Measurements from ENCODE around the gene AMOTL2. TPM values are rescaled to one million over a fixed set of nuclear protein-coding genes. Genes with fewer than 3 reads are reported as not detected.

Gene AMOTL2
- total and polyA plus RNA-seq, 9 of the 15 experiments (the other 6 are each of a cell fraction or from before 2014, with no cell fraction given) = 0.12 to 0.31 TPM; not detected in 7

- Histone ChIP-seq H3K9me3 (replicated peaks; ENCODE audit: control insufficient read depth, insufficient read depth, low read depth, low read length) (no peaks in the 10 kb centered on the region), H3K79me2 (ENCODE audit: control insufficient read depth, insufficient read depth, low read length) (no peaks in the 10 kb centered on the region), H3K9ac (ENCODE audit: insufficient read depth in 1 of 2, low read depth in 2 of 2, low read length in 2 of 2) (no peak overlapping the region), H3K27ac (ENCODE audit: extremely low read depth, low read depth, low read length) (no peak overlapping the region), H3K4me1 (replicated peaks in 1 of 2; ENCODE audit: control insufficient read depth in 2 of 2, insufficient read depth in 2 of 2, low read length in 2 of 2) (peaks cover 0 to 9% of the 10 kb centered on the region in 2 experiments; a peak in 2 of 5 replicates), H2AFZ (ENCODE audit: low read depth, low read length) (no peak overlapping the region), H4K20me1 (replicated peaks; ENCODE audit: control insufficient read depth, insufficient read depth, low read length) (no peaks in the 10 kb centered on the region; the same call in none of the 2 replicates), H3K9me1 (ENCODE audit: control insufficient read depth, insufficient read depth, low read length) (no peaks in the 10 kb centered on the region), H3K36me3 (ENCODE audit: control insufficient read depth, insufficient read depth, low read length) (no peaks in the 10 kb centered on the region), H3K27me3 (ENCODE audit: control insufficient read depth in 2 of 2, insufficient read depth in 2 of 2, low read length in 2 of 2) (peaks cover 0 to 47% of the 10 kb centered on the region in 2 experiments; a peak in 2 of 5 replicates), H3K4me2 (ENCODE audit: insufficient read depth, low read length) (no peak overlapping the region), H3K4me3 (no peak overlapping the region)
- intact Hi-C loops (cut with micrococcal nuclease) = no loop called here
- in situ Hi-C loops (cut with MboI) = no loop called here
- POLR2A ChIA-PET = no interaction called here
- no peak for DNase-seq (ENCODE audit: extremely low read depth in 1 of 4, low spot score in 3 of 4)
- CTCF ChIA-PET (ENCODE audit: low intra/inter-chr PET ratio) = no interaction called here
- BruUV-seq (replicated peaks) = no TSS peak
- FAIRE-seq = no peak
- ATAC-seq = no peak
- 15% methylated on average over 5 of the region's 9 CpGs for WGBS (ENCODE audit: insufficient coverage, low coverage, missing lambda C conversion rate)
- TF ChIP-seq RERE (CRISPR knock-in tag; IDR thresholded peaks at IDR 0.05; ENCODE audit: borderline replicate concordance) (no peak), FOXA1 (IDR thresholded peaks at IDR 0.05; ENCODE audit: borderline replicate concordance) (no peak), ZNF639 (CRISPR knock-in tag; conservative IDR thresholded peaks at IDR 0.05 in 1 of 2, IDR thresholded peaks at IDR 0.05 in 1 of 2) (no peak), CHCHD3 (CRISPR knock-in tag; IDR thresholded peaks at IDR 0.05) (no peak), CBX2 (IDR thresholded peaks at IDR 0.05; ENCODE audit: insufficient read depth, low read length, poor library complexity, severe bottlenecking) (no peak), ZMIZ1 (IDR thresholded peaks at IDR 0.05; ENCODE audit: low read depth in 2 of 2, low read length in 2 of 2) (no peak), NFE2 (IDR thresholded peaks at IDR 0.05; ENCODE audit: low read depth) (no peak)
These were observed 1.6 kb downstream of the AMOTL2 start for GRCh38 chr3:134372396-134373270.

All from K562 (cell line).